SJCRH30 (cell line): Measurements from ENCODE around the gene BEGAIN. TPM values are rescaled to one million over a fixed set of nuclear protein-coding genes. Genes with fewer than 3 reads are reported as not detected.

Experiments used
- DNase-seq, 2 experiments: peaks; one replicate each; pipeline ENCODE4 v3.0.0-alpha.2; 2015 to 2020
- H3K27ac ChIP-seq: fragments of 250-450 bp; sonication (Bioruptor Pico); 2 replicates; pipeline ENCODE4 v1.5.1; 2020; ENCODE audit warnings: mild to moderate bottlenecking, moderate library complexity
- H3K27me3 ChIP-seq: fragments of 250-450 bp; sonication (Bioruptor Pico); 2 replicates; pipeline ENCODE4 v1.5.1; 2020; ENCODE audit warnings: mild to moderate bottlenecking, moderate library complexity
- H3K36me3 ChIP-seq: fragments of 250-450 bp; sonication (Bioruptor Pico); 2 replicates; pipeline ENCODE4 v1.5.1; 2020; ENCODE audit warnings: mild to moderate bottlenecking, moderate library complexity
- H3K4me1 ChIP-seq: fragments of 250-450 bp; sonication (Bioruptor Pico); 2 replicates; pipeline ENCODE4 v1.5.1; 2020; ENCODE audit warnings: mild to moderate bottlenecking, moderate library complexity
- H3K4me3 ChIP-seq: fragments of 250-450 bp; sonication (Bioruptor Pico); 2 replicates; pipeline ENCODE4 v1.5.1; 2020; ENCODE audit warnings: mild to moderate bottlenecking, moderate library complexity
- H3K9me3 ChIP-seq: fragments of 250-450 bp; sonication (Bioruptor Pico); replicated peaks from 2 replicates; pipeline ENCODE4 v1.5.1; 2020; ENCODE audit warnings: mild to moderate bottlenecking, moderate library complexity
- total RNA-seq: library from RNA; depleted of rRNA; stranded (reverse); fragments of >200 nt; shearing (Covaris generic); gene quantifications from 2 replicates; pipeline ENCODE4 v1.2.3, GENCODE V29; 2014

BEGAIN gene
- total RNA-seq, 1 experiment from 2014 or later, result 0.85 TPM

- H3K36me3 ChIP-seq, result no peaks in the 10 kb centered on the region
- H3K27me3 ChIP-seq, result no peaks in the 10 kb centered on the region
- DNase-seq, result peak in 1 of 2 experiments; percentile 34
- H3K9me3 ChIP-seq, result no peaks in the 10 kb centered on the region
- H3K4me3 ChIP-seq, result no peak overlapping the region
- peak overlapping the region; percentile 6; the same call in 1 of the 2 replicates for H3K27ac ChIP-seq
- H3K4me1 ChIP-seq, result peaks cover 17% of the 10 kb centered on the region
Measured at GRCh38 chr14:100540926-100541620, 46.1 kb downstream of the BEGAIN start.

GRCh38 chr14:100540141-100540925, 46.9 kb downstream of the BEGAIN start:
- Histone ChIP-seq H3K27ac (no peak overlapping the region), H3K4me1 (peaks cover 17% of the 10 kb centered on the region), H3K36me3 (no peaks in the 10 kb centered on the region), H3K9me3 (no peaks in the 10 kb centered on the region), H3K4me3 (no peak overlapping the region), H3K27me3 (no peaks in the 10 kb centered on the region)
- peak in 1 of 2 experiments; percentile 48 for DNase-seq

DNA sequence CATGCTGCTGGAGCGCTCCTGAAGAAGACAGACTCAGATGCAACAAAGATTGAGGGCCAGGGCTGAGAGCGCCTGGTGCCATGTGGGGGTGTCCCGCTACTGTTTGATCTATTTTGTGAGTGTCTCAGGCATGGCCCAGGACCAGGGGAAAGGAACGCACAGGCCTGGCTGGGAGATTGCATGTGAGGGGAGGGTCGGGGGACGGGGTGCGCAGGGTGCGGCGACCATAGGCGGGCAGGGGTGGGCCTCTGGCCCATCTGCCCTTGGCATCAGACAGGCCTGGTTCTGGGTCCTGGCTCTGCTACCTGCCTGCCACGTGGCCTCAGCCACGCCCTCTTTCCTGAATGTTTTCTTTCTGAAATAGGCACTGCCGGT, 47.5 kb downstream of the BEGAIN start:
- Histone ChIP-seq H3K4me1 (peaks cover 17% of the 10 kb centered on the region), H3K36me3 (no peaks in the 10 kb centered on the region), H3K9me3 (no peaks in the 10 kb centered on the region), H3K27ac (no peak overlapping the region), H3K4me3 (no peak overlapping the region), H3K27me3 (no peaks in the 10 kb centered on the region)
- no peak for DNase-seq

DNA sequence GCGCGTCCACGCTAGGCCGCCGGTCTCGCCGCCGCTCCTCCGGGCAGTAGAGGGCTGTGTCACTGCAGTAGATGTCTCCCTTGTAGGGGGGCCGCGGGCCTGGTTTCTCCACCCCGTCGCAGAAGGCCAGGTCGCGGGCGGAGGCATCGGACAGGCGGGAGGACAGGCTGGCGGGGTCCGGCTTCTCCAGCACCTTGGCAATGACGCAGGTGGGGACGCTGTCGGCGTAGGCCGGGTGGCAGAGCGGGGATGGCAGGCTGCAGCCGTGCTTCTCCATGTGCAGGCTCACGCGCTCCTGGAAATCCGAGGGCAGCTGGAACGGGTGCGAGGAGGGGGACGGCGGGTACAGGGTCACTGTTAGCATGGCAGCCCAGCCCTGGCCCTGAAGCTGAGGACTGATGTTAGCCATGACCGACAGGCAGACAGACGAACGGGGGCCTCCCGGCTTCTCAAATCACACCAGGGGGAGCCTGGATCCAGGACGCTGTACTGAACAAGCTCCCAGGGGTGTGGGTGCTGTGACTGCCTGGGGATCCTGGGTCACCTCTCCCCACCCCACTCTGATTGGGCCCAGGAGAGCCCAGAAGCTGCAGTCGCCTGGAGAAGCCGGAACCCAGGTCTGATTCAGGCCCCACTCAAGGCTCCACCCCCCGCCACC, 48.1 kb downstream of the BEGAIN start:
- Histone ChIP-seq H3K36me3 (no peaks in the 10 kb centered on the region), H3K27ac (no peak overlapping the region), H3K9me3 (no peaks in the 10 kb centered on the region), H3K4me3 (no peak overlapping the region), H3K4me1 (peaks cover 17% of the 10 kb centered on the region), H3K27me3 (no peaks in the 10 kb centered on the region)
- DNase-seq, result no peak

- Histone ChIP-seq H3K4me1 (peaks cover 17% of the 10 kb centered on the region), H3K27me3 (no peaks in the 10 kb centered on the region), H3K9me3 (no peaks in the 10 kb centered on the region), H3K4me3 (no peak overlapping the region), H3K36me3 (no peaks in the 10 kb centered on the region), H3K27ac (no peak overlapping the region)
- DNase-seq, result no peak
Measured at GRCh38 chr14:100538351-100539002, 48.7 kb downstream of the BEGAIN start.

GRCh38 chr14:100537446-100538350, 49.5 kb downstream of the BEGAIN start:
- no peak for DNase-seq
- H3K4me1 ChIP-seq, result peaks cover 17% of the 10 kb centered on the region

GRCh38 chr14:100536721-100537445, 50.3 kb downstream of the BEGAIN start:
- Histone ChIP-seq H3K27ac (no peak overlapping the region), H3K4me1 (peaks cover 11% of the 10 kb centered on the region), H3K4me3 (no peak overlapping the region), H3K36me3 (no peaks in the 10 kb centered on the region), H3K27me3 (no peaks in the 10 kb centered on the region), H3K9me3 (no peaks in the 10 kb centered on the region)
- peak in 1 of 2 experiments; percentile 1 for DNase-seq

More at GRCh38 chr14:100537446-100538350, 49.5 kb downstream of the BEGAIN start:
- no peaks in the 10 kb centered on the region for H3K9me3 ChIP-seq
- H3K36me3 ChIP-seq, result no peaks in the 10 kb centered on the region
- H3K4me3 ChIP-seq, result no peak overlapping the region
- H3K27ac ChIP-seq, result no peak overlapping the region
- H3K27me3 ChIP-seq, result no peaks in the 10 kb centered on the region

DNA sequence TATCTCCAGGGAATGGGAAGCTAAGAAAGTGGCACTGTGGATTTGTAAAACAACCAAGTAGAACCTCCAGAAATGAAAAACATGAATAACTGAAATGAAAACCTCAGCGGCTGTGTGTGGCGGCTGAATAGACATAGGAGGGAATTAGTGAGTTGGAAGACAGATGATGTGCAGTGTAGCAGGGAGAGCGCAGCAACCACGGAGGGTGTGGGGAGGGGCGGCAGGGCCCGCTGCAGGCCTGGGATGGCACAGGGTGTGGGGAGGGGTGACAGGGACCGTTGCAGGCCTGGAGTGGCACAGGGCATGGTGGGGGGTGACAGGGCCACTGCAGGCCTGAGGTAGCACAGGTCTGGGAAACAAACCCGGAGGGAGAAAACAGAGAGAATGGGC, 51.1 kb downstream of the BEGAIN start:
- H3K27me3 ChIP-seq, result no peaks in the 10 kb centered on the region
- no peak for DNase-seq
- H3K9me3 ChIP-seq, result no peaks in the 10 kb centered on the region
- H3K4me3 ChIP-seq, result no peak overlapping the region
- H3K36me3 ChIP-seq, result no peaks in the 10 kb centered on the region
- no peak overlapping the region for H3K27ac ChIP-seq
- peaks cover 5% of the 10 kb centered on the region for H3K4me1 ChIP-seq

DNA sequence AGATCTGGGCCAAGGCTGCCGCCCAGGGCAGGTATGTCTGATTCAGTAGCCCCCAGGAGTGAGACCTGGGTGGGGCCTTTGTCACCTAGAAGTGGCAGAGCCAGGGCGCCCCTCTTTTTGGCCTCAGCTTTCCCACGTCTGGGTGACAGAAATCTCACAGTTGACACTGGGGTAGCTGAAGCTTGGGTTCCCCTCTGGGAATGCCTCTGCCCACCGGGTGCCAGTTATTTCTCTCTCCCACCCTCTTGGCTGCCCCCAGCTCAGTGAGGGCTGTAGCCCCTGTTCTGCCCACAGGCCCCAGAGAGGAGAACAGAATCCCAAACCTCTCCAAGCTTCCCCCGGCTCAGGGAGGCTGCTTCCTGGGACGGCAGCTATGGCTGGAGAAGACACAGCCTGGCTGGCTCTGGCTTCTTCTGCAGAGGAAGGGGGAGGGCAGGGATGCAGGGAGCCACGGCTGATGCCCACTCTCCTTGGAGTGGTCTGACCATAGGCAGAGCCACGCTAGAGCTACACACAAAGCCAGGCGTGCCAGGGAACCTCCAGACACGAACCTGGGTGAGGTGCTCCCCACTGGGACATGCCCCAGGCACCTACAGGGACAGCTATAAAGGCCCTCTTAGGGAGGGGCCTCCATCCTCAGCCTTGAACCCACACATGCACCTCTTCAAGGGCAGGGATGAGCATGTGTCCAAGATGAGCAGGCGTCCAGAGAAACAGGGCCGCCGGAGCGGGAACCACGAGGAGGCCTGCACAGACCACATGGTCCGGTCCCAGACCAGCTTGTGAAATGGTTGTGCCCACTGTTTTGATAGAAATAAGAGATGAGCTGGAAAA, 51.7 kb downstream of the BEGAIN start:
- DNase-seq, result peak in 1 of 2 experiments; percentile 1

GRCh38 chr14:100534528-100535286, 52.5 kb downstream of the BEGAIN start:
- Histone ChIP-seq H3K27ac (no peak overlapping the region), H3K27me3 (no peaks in the 10 kb centered on the region), H3K36me3 (no peaks in the 10 kb centered on the region), H3K9me3 (no peaks in the 10 kb centered on the region), H3K4me1 (no peaks in the 10 kb centered on the region), H3K4me3 (no peak overlapping the region)
- DNase-seq, result peak in 1 of 2 experiments; percentile 11

More for the DNA sequence above, 51.7 kb downstream of the BEGAIN start:
- no peaks in the 10 kb centered on the region for H3K4me1 ChIP-seq
- H3K27ac ChIP-seq, result no peak overlapping the region
- H3K4me3 ChIP-seq, result no peak overlapping the region
- H3K27me3 ChIP-seq, result no peaks in the 10 kb centered on the region
- H3K36me3 ChIP-seq, result no peaks in the 10 kb centered on the region
- no peaks in the 10 kb centered on the region for H3K9me3 ChIP-seq

DNA sequence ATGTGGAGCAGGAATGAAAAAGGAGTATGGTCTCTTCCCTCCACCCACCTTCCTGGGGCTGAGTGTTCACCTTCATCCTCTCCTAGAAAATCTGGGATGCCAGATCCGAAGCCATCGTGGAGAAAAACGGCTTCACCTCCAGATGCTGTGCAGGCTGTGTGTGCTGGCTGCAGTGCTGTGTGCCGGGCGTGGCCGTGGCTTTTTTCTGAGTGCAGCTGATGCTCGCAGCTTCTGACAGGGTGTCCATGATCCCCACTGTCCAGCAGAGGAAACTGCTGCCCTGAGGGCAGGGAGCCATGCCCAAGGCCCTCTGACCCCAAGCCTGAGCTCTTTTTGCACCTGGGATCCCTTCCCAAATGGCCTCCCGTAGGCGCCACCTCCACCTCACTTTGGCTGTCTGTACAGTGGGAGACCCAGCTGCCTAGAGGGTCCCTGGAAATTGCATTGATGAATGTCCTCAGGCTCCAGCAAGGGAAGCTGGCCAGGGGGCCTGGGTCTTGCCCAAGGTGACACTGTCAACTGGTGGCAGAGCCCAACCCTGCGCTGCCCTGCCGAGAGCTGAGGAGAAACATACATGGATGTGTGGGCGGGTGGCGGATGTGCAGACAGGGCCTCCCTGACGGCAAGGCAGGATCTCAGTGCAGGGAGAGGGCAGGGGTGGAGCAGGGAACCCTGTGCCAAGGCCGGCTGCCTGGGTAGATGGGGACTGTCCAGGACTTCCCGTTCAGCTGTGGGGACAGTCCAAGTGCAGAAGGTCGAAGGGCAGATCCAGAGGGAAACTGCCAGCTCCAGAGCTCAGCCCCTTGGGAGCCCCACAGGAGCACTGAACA, 53.3 kb downstream of the BEGAIN start:
- Histone ChIP-seq H3K27me3 (no peaks in the 10 kb centered on the region), H3K4me3 (no peak overlapping the region), H3K9me3 (no peaks in the 10 kb centered on the region), H3K4me1 (no peaks in the 10 kb centered on the region), H3K36me3 (no peaks in the 10 kb centered on the region), H3K27ac (no peak overlapping the region)
- peak in 1 of 2 experiments; percentile 1 for DNase-seq
